Hematopoietic multipotent progenitor cell treated with erythropoietin and hydrocortisone succinate and interleukin-3 and kit ligand, for 17 days (in vitro differentiated cells): ENCODE measurements around the gene NTF3.

Experiments
- DNase-seq: peaks from one replicate; pipeline ENCODE4 v3.0.0-alpha.2; 2015; ENCODE audit warnings: low spot score

NTF3 gene

DNA sequence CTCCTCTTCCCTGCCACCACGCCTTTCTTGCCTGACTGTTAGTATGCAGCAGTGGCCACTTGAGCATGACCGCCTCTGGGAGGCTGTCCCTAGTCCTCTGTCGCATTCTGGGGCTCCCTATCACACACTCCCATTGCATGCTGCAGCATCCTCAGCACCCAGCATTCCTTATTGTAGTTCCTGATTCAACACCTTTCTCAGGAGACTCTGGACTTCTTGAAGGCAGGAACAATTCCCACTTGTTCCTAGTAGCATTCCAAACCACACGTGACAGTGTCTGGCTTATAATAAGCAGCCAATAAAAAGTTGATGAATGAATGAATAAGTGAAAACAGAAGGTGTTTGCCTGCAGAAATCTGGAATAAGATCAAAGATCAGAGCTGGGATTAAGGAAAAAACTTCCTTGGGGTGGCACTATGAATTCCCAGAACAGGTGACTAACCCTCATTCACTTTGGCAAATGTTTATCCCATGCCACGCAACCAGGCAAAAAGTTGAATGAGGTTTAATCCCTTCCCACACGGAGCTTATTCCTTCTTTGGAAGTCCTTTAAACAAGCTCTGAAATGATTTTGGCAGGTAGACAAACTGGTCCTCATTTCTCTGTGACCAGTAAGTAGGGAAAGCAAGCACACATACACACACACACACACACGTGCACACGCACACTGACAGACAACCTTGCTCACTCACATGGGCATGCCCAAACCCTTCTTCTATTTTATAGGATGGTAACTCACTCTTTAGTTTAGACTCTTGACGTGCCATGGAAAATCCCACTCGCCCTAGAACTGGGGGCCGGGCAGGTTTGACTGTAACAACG is 26.5 kb downstream of the NTF3 start:
- no peak for DNase-seq

DNA sequence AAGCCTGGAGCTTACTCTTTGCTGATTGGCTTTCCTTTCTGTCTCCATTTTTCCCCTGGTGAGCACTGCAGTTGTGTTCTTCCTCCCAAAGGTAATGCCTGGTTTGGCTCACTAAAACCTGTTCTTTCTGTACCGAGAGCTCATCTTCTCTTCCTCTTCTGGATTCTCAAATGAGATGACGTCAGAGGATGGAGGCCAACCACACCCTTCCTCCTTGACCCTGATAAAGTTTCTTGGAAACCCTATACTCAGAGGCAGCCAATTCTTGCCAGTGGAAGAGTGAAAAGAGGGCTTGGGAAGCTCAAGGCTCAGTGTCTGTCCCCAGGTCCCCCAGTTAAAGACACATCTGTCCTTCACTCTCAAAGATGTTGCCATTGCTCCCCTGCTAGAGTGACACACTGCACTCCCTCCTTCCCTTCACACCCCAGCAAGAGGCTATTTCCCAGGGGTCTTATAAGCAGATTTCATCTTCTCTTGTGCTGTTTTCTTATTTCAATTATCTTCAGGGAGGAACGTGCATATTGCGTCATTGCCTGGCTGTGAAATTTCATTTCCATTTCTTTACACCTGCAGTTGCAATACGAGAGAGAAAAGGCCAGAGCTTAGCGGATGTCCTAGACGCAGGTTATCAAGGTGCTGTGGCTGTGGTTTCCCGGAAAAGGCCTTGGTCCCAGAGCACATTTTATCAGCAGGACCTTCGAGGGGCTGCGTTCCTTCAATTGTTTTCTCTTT is 27.3 kb downstream of the NTF3 start:
- no peak for DNase-seq

DNA sequence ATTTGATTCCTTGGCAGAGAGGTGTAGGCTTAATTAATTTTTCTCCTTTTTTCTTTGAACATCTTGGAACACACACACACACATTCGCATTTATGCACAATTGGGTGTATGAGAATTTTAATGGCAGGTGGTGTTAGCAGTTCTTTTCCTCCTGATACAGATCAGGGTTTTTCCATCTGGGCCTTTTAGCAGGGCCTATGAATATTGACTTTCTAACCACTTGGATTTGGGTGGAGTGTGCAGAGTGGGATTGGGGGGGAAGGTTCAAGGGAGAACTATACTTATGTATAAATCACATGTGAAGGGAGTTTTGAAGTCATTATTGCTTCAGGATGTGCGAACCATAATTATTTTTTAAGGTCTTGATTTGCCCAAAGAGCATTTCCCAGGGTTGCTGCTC is 28.9 kb downstream of the NTF3 start:
- no peak for DNase-seq

DNA sequence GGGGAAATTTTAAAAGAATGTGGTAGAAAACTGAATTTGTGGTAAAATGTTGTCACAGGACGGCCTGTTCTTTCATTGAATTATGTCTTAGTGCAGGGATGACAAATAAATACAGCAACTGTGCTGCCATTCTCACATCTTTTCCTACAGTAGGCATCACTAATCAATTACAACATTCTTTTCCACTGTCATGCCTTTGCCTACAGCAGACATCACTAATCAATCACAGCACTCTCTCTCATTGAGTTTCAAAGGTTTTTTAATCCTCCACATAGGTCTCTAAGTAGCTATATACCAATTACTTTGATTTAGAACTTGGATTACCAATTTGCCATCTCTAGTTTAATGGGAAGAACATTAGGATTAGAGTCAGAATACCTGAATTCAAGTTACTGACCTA is 30.1 kb downstream of the NTF3 start:
- DNase-seq, result no peak

DNA sequence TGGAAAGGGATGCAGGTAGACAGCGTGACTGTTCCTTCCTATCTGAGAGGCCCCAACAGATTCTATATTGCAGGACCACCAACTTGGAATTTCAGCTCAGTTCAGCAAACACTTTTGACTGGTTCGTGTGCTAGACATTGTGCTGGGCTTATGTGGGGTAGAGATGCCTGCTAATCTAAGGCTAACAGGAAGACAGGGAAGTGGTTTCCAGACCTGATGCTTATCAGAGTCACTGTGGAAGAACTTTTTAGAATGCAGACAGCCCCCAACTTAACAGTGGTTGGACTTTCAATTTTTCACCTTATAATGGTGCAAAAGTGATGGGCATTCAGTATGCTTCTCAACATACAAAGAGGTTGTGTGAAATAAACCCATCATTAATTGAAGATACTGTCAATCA is 32.2 kb downstream of the NTF3 start:
- DNase-seq, result no peak

GRCh38 chr12:5465384-5465783 is 33.5 kb downstream of the NTF3 start:
- DNase-seq, result no peak

DNA sequence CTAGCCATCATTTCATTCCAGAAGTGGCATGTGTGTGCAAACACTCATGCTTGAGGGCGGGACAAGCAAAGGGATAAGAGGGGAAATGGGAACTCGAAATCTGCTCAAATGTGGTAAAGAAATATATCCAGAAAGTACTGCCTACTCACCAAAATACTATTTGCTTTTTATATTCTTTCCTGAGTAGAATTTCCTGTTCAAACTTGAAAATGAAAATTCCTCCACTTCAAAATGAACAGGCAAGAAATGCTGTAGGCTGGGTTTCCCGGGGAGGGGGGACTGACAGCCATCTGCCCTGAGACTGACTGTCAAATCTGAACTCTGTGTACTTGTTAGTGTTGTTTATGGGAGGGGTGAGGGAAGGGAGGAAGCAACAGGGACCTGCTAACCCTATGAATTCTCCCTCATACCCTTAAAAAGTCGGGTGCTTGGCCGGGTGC is 34.6 kb downstream of the NTF3 start:
- DNase-seq, result no peak

- DNase-seq, result no peak
These were observed 36.0 kb downstream of the NTF3 start for GRCh38 chr12:5467931-5468330.

DNA sequence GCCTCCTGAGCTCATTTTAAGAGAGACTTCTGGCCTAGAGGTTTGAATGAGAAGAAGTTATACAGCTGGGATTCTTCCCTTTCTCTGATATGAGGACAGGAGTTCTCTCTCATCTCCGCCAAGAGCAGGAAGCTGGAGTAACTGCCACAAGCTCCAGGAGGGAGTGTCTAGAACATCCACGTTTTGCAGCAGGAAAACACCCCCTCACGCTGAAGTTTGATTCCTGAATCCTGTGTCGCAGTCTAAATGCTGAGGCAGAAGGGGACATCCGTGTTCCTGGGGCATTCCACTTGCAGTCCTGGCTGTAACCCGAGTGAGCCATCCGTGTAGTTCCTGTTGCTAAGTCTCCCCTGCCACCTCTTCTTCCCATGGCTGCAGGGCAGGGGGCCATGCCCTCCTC is 38.3 kb downstream of the NTF3 start:
- DNase-seq, result no peak

- no peak for DNase-seq
These were observed 38.8 kb downstream of the NTF3 start for GRCh38 chr12:5470703-5471102.

DNA sequence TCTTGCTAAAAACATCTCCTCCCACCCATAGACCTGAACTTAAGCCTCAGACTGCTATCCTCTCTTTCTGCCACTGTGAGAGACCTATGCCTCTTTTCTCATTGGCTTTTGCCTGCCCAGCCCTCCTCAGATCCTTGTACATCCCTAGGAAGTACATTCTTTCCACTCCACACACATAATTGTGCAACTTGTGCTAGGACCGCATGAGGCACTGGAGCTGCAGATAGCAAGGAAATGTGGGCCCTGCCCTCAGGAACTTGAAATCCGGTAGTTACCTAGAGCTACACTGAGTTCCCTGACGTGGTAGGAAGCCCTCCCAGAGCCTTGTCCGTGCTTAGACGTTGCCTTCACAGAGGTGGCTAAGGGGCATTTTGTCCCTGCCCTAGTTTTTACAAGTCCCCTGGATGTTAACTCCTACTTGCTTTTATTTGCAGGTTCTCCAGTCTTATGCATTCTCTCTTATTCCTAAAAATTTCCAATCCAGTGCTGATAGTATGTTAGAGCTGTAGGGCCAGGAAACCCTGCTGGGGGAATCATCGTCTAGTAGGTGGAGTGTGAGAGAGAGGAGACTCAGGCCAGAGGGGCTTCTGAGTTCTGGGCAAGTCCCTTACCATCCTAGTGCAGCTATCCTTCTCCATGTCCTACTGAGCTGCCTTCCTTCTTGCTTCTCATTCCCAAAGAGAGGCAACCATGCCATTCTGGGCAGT is 41.3 kb downstream of the NTF3 start:
- no peak for DNase-seq

- DNase-seq, result no peak
These were observed 41.8 kb downstream of the NTF3 start for GRCh38 chr12:5473783-5474116.

DNA sequence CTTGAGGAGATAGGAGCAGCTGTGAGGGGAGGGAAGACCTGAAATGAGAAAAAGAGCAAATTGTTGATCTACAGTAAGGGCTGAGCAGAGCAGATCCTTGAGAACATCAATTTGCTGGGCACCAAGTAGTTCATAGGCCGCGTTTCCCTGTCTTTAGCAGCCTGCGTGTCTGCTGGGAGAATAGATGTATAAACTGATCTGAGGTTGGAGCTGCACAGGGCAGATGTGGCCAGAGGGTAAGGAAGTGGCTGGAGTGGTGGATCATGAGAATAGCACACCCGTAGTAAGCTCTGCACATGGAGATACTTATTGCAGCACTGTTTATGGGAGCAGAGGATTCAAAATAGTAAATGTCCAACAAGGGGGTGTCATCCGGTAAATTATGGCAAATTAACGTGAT is 44.4 kb downstream of the NTF3 start:
- DNase-seq, result no peak

DNA sequence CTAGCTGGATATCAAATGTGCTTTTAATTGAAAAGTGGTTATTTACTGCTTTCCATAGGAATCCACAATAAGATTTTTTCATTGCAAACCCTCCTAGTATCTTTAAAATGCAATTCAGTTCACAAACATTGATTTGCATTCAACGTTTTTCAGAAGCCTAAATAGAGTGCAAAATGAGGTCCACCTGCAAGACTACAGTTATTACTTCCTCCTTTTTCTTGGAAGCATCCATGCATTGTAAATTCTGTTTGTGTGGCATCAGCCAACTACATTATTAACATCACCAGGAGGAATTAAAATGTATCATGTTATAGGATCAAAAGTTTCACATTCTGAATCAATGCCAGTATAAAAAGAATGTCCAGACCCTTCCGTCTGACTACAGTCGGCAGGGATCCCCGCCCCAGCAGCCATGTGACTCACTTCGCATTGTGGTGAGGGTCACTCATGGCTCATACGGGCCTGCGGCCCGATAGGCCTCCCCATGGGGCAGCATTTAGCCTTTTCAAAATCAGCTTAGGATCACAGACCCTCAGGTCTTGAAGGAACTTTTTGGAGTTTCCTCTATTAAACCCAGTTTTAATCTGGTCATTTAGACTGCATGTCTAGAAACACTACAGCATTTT is 46.3 kb downstream of the NTF3 start:
- no peak for DNase-seq

GRCh38 chr12:5479761-5480160 is 47.9 kb downstream of the NTF3 start:
- DNase-seq, result no peak

- no peak for DNase-seq
These were observed 48.5 kb downstream of the NTF3 start for GRCh38 chr12:5480218-5480937.

DNA sequence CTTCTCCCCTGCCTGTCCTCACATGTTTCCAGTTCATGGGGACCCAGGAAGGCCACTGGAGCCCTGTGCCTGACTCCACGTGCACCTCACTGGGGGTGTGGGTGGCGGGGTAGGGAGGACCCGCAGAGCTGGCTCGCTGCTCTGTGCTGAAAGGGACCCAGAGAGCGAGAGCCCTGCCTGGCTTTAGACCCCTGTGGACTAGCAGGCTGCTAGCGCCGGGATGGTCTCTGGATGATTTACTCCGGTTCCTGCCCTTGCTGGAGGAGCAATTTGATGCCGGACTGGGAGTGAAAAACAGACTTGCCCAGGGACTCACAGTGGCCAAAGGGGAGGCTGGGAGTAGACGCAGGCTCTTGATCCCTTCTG is 49.0 kb downstream of the NTF3 start:
- no peak for DNase-seq

- no peak for DNase-seq
These were observed 49.7 kb downstream of the NTF3 start for GRCh38 chr12:5481645-5482044.

- DNase-seq, result no peak
These were observed 52.5 kb downstream of the NTF3 start for GRCh38 chr12:5484426-5484825.

- DNase-seq, result no peak
These were observed 53.5 kb downstream of the NTF3 start for GRCh38 chr12:5485454-5485853.

- no peak for DNase-seq
These were observed 55.2 kb downstream of the NTF3 start for GRCh38 chr12:5487076-5487475.
